Activated CD4-positive, alpha-beta memory T cell treated with anti-CD3 and anti-CD28 coated beads, Interleukin-2, amount 10 ng/mL, durations not matched to agents 7 days and 5 days (primary cell): ENCODE data around the gene DYNC1LI1. TPM values are rescaled to one million over a fixed set of nuclear protein-coding genes. Genes with fewer than 3 reads are reported as not detected.
"Not testable (repeated sequence)": the region's sequence is repeated elsewhere in the genome, so short reads cannot be mapped to it uniquely, and the experiment has no call there.

Experiments used
- CTCF ChIA-PET: fragments of 350-600 bp; sonication (Branson Sonifier 250); formaldehyde crosslinking; loops from one replicate; lab custom pipeline; 2021; ENCODE audit warnings: antibody characterized with exemption, inconsistent platforms; lab: Charles Lee
- POLR2A ChIA-PET: fragments of 350-600 bp; sonication (Branson Sonifier 250); formaldehyde crosslinking; loops from one replicate; lab custom pipeline; 2021; ENCODE audit warnings: antibody characterized with exemption; lab: Charles Lee
- DNase-seq: peaks from one replicate; pipeline ENCODE4 v3.0.0-alpha.2; 2020
- H3K27ac Mint-ChIP-seq: one replicate; pipeline ENCODE4 v1.8.0; 2021; ENCODE audit warnings: mild to moderate bottlenecking, mixed read lengths
- H3K27me3 Mint-ChIP-seq: one replicate; pipeline ENCODE4 v1.8.0; 2021; ENCODE audit warnings: mixed read lengths
- H3K36me3 Mint-ChIP-seq: one replicate; pipeline ENCODE4 v1.8.0; 2021; ENCODE audit warnings: low read depth, mixed read lengths
- H3K4me1 Mint-ChIP-seq: one replicate; pipeline ENCODE4 v1.8.0; 2021; ENCODE audit warnings: mixed read lengths
- H3K4me3 Mint-ChIP-seq: one replicate; pipeline ENCODE4 v1.8.0; 2021; ENCODE audit warnings: mild to moderate bottlenecking, mixed read lengths
- H3K9me3 Mint-ChIP-seq: one replicate; pipeline ENCODE4 v1.8.0; 2021; ENCODE audit warnings: mixed read lengths
- total RNA-seq, 2 experiments: library from RNA; stranded (reverse); gene quantifications; one replicate each; pipeline ENCODE4 v1.2.3, GENCODE V29; 2021

Gene DYNC1LI1
- total RNA-seq, 2 experiments from 2014 or later, result 29.7 to 31.7 TPM

GRCh38 chr3:32551496-32551895 lies 19.2 kb downstream of the DYNC1LI1 start:
- peaks cover 5% of the 10 kb centered on the region for H3K36me3 Mint-ChIP-seq
- ChIA-PET CTCF (no interaction called here), POLR2A (no interaction called here)
- H3K27ac Mint-ChIP-seq, result no peak overlapping the region
- no peaks in the 10 kb centered on the region for H3K27me3 Mint-ChIP-seq
- no peak for DNase-seq
- peaks cover 31% of the 10 kb centered on the region for H3K4me1 Mint-ChIP-seq
- no peak overlapping the region for H3K4me3 Mint-ChIP-seq
- H3K9me3 Mint-ChIP-seq, result no peaks in the 10 kb centered on the region

DNA sequence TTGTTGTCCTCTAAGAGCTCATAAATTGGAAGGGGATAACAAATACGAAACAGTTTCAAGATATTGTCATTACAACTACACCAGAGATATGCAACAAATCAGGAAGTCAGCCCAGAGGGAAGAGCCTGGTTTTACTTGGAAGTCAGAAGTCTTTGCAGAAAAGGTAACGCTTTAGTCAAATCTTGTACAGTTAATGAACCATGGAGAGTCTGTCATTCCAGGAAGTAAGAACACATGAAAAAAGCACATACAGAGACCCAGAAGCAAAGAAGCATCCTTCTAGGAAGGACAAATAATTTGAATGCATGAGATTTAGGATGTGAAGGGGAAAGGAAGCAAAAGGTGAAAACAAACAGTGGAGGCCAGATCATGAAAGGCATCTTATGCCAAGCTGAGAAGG lies 19.6 kb downstream of the DYNC1LI1 start:
- H3K36me3 Mint-ChIP-seq, result peaks cover 6% of the 10 kb centered on the region
- peaks cover 30% of the 10 kb centered on the region for H3K4me1 Mint-ChIP-seq
- H3K4me3 Mint-ChIP-seq, result no peak overlapping the region
- ChIA-PET CTCF (no interaction called here), POLR2A (no interaction called here)
- DNase-seq, result no peak
- H3K27ac Mint-ChIP-seq, result no peak overlapping the region
- no peaks in the 10 kb centered on the region for H3K27me3 Mint-ChIP-seq
- H3K9me3 Mint-ChIP-seq, result no peaks in the 10 kb centered on the region

DNA sequence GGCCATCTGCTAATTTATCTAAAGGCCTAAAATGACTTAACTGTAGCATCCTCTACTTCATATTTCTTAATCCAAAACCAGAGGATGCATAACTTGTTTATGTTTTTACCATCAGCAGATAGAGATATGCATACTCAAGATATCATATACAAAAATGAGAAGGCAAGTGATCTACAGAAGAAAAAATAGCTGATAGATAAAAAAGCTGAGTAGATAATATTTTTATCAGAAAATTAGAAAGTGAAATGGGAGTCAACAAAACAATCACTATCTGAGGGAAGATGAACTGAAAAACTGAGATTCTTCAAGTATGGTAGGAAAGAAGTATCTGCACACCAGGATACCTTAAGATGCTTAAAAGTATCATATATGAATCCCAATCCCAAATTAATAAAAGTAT lies 25.4 kb downstream of the DYNC1LI1 start:
- no peak for DNase-seq
- Mint-ChIP-seq H3K4me3 (no peak overlapping the region), H3K27me3 (no peaks in the 10 kb centered on the region), H3K9me3 (no peaks in the 10 kb centered on the region), H3K27ac (no peak overlapping the region), H3K36me3 (peaks cover 14% of the 10 kb centered on the region), H3K4me1 (peaks cover 6% of the 10 kb centered on the region)
- POLR2A ChIA-PET, result no interaction called here
- CTCF ChIA-PET, result interaction anchor here (0.7 kb wide), 1 partner anchor 120 kb away, joined by 3 read pairs; no protein-coding TSS in a partner anchor

- Mint-ChIP-seq H3K36me3 (peaks cover 14% of the 10 kb centered on the region), H3K4me1 (peaks cover 6% of the 10 kb centered on the region), H3K4me3 (no peak overlapping the region), H3K9me3 (no peaks in the 10 kb centered on the region), H3K27me3 (no peaks in the 10 kb centered on the region), H3K27ac (no peak overlapping the region)
- no peak for DNase-seq
- ChIA-PET POLR2A (interaction anchor here (1.3 kb wide), 1 partner anchor 25 kb away, joined by 3 read pairs; no protein-coding TSS in a partner anchor), CTCF (no interaction called here)
Observed at GRCh38 chr3:32544894-32545293, 25.8 kb downstream of the DYNC1LI1 start.

DNA sequence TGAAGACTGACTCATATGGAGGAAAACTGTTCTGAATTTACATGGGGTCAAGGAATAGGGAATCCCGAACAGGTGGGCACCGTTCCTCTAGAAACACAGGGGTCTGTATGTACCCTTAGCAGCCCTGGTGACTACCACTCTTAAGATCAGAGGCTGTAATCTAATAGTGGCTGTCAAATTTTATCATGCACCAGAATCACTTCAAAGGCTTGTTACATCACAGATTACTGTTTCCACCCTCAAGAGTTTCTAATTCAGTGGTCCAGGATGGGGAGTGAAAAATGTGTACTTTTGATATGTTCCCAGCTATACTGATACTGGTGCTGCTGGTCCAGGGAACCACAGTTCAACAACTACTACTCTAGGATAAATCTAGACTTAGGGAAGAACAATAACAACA lies 27.9 kb downstream of the DYNC1LI1 start:
- CTCF ChIA-PET, result interaction anchor here (0.6 kb wide), 1 partner anchor 62 kb away, joined by 3 read pairs; no protein-coding TSS in a partner anchor
- peaks cover 6% of the 10 kb centered on the region for H3K4me1 Mint-ChIP-seq
- H3K4me3 Mint-ChIP-seq, result no peak overlapping the region
- H3K27me3 Mint-ChIP-seq, result no peaks in the 10 kb centered on the region
- H3K9me3 Mint-ChIP-seq, result no peaks in the 10 kb centered on the region
- no peak for DNase-seq
- H3K27ac Mint-ChIP-seq, result no peak overlapping the region
- POLR2A ChIA-PET, result no interaction called here
- peaks cover 20% of the 10 kb centered on the region for H3K36me3 Mint-ChIP-seq

- no peak for DNase-seq
- no peak overlapping the region for H3K27ac Mint-ChIP-seq
- ChIA-PET POLR2A (no interaction called here), CTCF (interaction anchor here (0.6 kb wide), 1 partner anchor 11 kb away, joined by 3 read pairs; no protein-coding TSS in a partner anchor)
- peaks cover 5% of the 10 kb centered on the region for H3K4me1 Mint-ChIP-seq
- H3K4me3 Mint-ChIP-seq, result no peak overlapping the region
- H3K36me3 Mint-ChIP-seq, result peaks cover 23% of the 10 kb centered on the region
- H3K9me3 Mint-ChIP-seq, result no peaks in the 10 kb centered on the region
- no peaks in the 10 kb centered on the region for H3K27me3 Mint-ChIP-seq
Observed at GRCh38 chr3:32540899-32541298, 29.8 kb downstream of the DYNC1LI1 start.

- Mint-ChIP-seq H3K4me3 (no peak overlapping the region), H3K36me3 (peaks cover 49% of the 10 kb centered on the region), H3K27me3 (no peaks in the 10 kb centered on the region), H3K27ac (no peak overlapping the region), H3K9me3 (no peaks in the 10 kb centered on the region), H3K4me1 (peaks cover 10% of the 10 kb centered on the region)
- CTCF ChIA-PET, result interaction anchor here (1.3 kb wide), 1 partner anchor 249 kb away, joined by 5 read pairs; no protein-coding TSS in a partner anchor
- POLR2A ChIA-PET, result no interaction called here
- no peak for DNase-seq
Observed at GRCh38 chr3:32532434-32532833, 38.2 kb downstream of the DYNC1LI1 start.

GRCh38 chr3:32531010-32531647 lies 39.5 kb downstream of the DYNC1LI1 start:
- H3K36me3 Mint-ChIP-seq, result peaks cover 53% of the 10 kb centered on the region
- CTCF ChIA-PET, result interaction anchor here (1.2 kb wide), 1 partner anchor 22 kb away, joined by 3 read pairs; no protein-coding TSS in a partner anchor
- no peak for DNase-seq
- peaks cover 10% of the 10 kb centered on the region for H3K4me1 Mint-ChIP-seq
- no peak overlapping the region for H3K4me3 Mint-ChIP-seq
- POLR2A ChIA-PET, result no interaction called here
- H3K9me3 Mint-ChIP-seq, result no peaks in the 10 kb centered on the region
- no peaks in the 10 kb centered on the region for H3K27me3 Mint-ChIP-seq
- H3K27ac Mint-ChIP-seq, result no peak overlapping the region

- CTCF ChIA-PET, result no interaction called here
- H3K27me3 Mint-ChIP-seq, result no peaks in the 10 kb centered on the region
- POLR2A ChIA-PET, result no interaction called here
Observed at GRCh38 chr3:32525720-32526119, 44.9 kb downstream of the DYNC1LI1 start.

GRCh38 chr3:32522682-32523081 lies 48.0 kb downstream of the DYNC1LI1 start:
- CTCF ChIA-PET, result no interaction called here
- Mint-ChIP-seq H3K4me3 (no peak overlapping the region), H3K27ac (no peak overlapping the region), H3K9me3 (no peaks in the 10 kb centered on the region), H3K4me1 (peaks cover 4% of the 10 kb centered on the region), H3K27me3 (no peaks in the 10 kb centered on the region), H3K36me3 (peaks cover 25% of the 10 kb centered on the region)
- DNase-seq, result no peak
- POLR2A ChIA-PET, result no interaction called here

More at GRCh38 chr3:32525720-32526119, 44.9 kb downstream of the DYNC1LI1 start:
- Mint-ChIP-seq H3K4me3 (no peak overlapping the region), H3K9me3 (no peaks in the 10 kb centered on the region), H3K27ac (no peak overlapping the region), H3K4me1 (peaks cover 2% of the 10 kb centered on the region), H3K36me3 (peaks cover 37% of the 10 kb centered on the region)
- no peak for DNase-seq

- H3K4me3 Mint-ChIP-seq, DNase-seq, H3K36me3 Mint-ChIP-seq, H3K27me3 Mint-ChIP-seq, H3K9me3 Mint-ChIP-seq, H3K27ac Mint-ChIP-seq, H3K4me1 Mint-ChIP-seq: not testable (repeated sequence)
- ChIA-PET CTCF (interaction anchor here (0.9 kb wide), 1 partner anchor 10 kb away, joined by 5 read pairs; no protein-coding TSS in a partner anchor), POLR2A (interaction anchor here (0.7 kb wide), 1 partner anchor 8 kb away, joined by 3 read pairs; no protein-coding TSS in a partner anchor)
Observed at GRCh38 chr3:32518921-32519320, 51.7 kb downstream of the DYNC1LI1 start.

- H3K4me3 Mint-ChIP-seq, H3K27me3 Mint-ChIP-seq, CTCF ChIA-PET, POLR2A ChIA-PET, DNase-seq, H3K36me3 Mint-ChIP-seq, H3K4me1 Mint-ChIP-seq, H3K9me3 Mint-ChIP-seq, H3K27ac Mint-ChIP-seq: not testable (repeated sequence)
Observed at GRCh38 chr3:32516751-32517150, 53.9 kb downstream of the DYNC1LI1 start.

- Mint-ChIP-seq H3K27me3 (no peaks in the 10 kb centered on the region), H3K4me1 (peaks cover under 1% of the 10 kb centered on the region), H3K36me3 (no peaks in the 10 kb centered on the region), H3K4me3 (no peak overlapping the region), H3K9me3 (no peaks in the 10 kb centered on the region), H3K27ac (no peak overlapping the region)
- DNase-seq, result no peak
- POLR2A ChIA-PET, result interaction anchor here (0.7 kb wide), 1 partner anchor 263 kb away, joined by 3 read pairs; no protein-coding TSS in a partner anchor
- CTCF ChIA-PET, result interaction anchor here (1.6 kb wide), 1 partner anchor 270 kb away, joined by 4 read pairs; no protein-coding TSS in a partner anchor
Observed at GRCh38 chr3:32511005-32511404, 59.7 kb downstream of the DYNC1LI1 start.
